IMR-90 (cell line): ENCODE measurements around the gene BRK1. TPM values are rescaled to one million over a fixed set of nuclear protein-coding genes. Genes with fewer than 3 reads are reported as not detected.

Experiments used
- ATAC-seq: fragments of 200-7000 bp; cut with Tn5 transposase; 2 replicates; pipeline ENCODE4 v1.9.1; 2020; ENCODE audit warnings: low read depth, mild to moderate bottlenecking, moderate library complexity
- BruUV-seq: library from RNA; stranded (reverse); fragments of 400-500 nt; replicated peaks from 2 replicates; lab custom pipeline; 2021; lab: Mats Ljungman, UMichigan
- CTCF ChIA-PET: fragments of 300-600 bp; formaldehyde crosslinking; extraction: SDS; loops from one replicate; lab custom pipeline; 2021; ENCODE audit warnings: antibody characterized with exemption; lab: Yijun Ruan, JAX
- POLR2A ChIA-PET: fragments of 300-600 bp; sonication (Branson Sonifier 250); formaldehyde crosslinking; loops from one replicate; lab custom pipeline; 2022; ENCODE audit warnings: antibody characterized with exemption; ENCODE audit not compliant: unreplicated experiment; lab: Charles Lee
- DNase-seq: peaks from one replicate; pipeline ENCODE4 v3.0.0; 2013
- H2AFZ ChIP-seq: replicated peaks from 2 replicates; pipeline ENCODE3; 2013; ENCODE audit warnings: low read length, mild to moderate bottlenecking; ENCODE audit not compliant: poor library complexity
- H2AK5ac ChIP-seq: 2 replicates; pipeline ENCODE4 v1.6.1; 2013; ENCODE audit warnings: low read depth, low read length, inconsistent platforms
- H2AK9ac ChIP-seq: replicated peaks from 2 replicates; pipeline ENCODE3; 2013; ENCODE audit warnings: mild to moderate bottlenecking, low read depth, low read length, moderate library complexity; ENCODE audit not compliant: poor library complexity
- H2BK120ac ChIP-seq: 2 replicates; pipeline ENCODE4 v1.6.1; 2013; ENCODE audit warnings: low read depth, low read length, inconsistent platforms
- H2BK15ac ChIP-seq: 3 replicates; pipeline ENCODE4 v1.6.1; 2013; ENCODE audit warnings: low read depth, low read length, inconsistent platforms
- H2BK20ac ChIP-seq: 2 replicates; pipeline ENCODE4 v1.6.1; 2013; ENCODE audit warnings: low read depth, mild to moderate bottlenecking, inconsistent platforms, low read length, moderate library complexity
- H2BK5ac ChIP-seq: 2 replicates; pipeline ENCODE4 v1.6.1; 2013; ENCODE audit warnings: mild to moderate bottlenecking, low read depth, low read length, inconsistent platforms; ENCODE audit not compliant: poor library complexity, severe bottlenecking
- H3K14ac ChIP-seq: replicated peaks from 2 replicates; pipeline ENCODE4 v1.6.1; 2013; ENCODE audit warnings: low read depth, low read length, inconsistent platforms
- H3K18ac ChIP-seq: 2 replicates; pipeline ENCODE4 v1.6.1; 2013; ENCODE audit warnings: low read depth, low read length, control low read depth
- H3K23ac ChIP-seq: 2 replicates; pipeline ENCODE4 v1.6.1; 2013; ENCODE audit warnings: low read depth, low read length, inconsistent platforms
- H3K27ac ChIP-seq: 2 replicates; pipeline ENCODE4 v1.5.1; 2013; ENCODE audit warnings: mild to moderate bottlenecking, control low read depth, low read length; ENCODE audit not compliant: insufficient read depth
- H3K27me3 ChIP-seq: 2 replicates; pipeline ENCODE4 v1.6.1; 2013; ENCODE audit warnings: low read length; ENCODE audit not compliant: control insufficient read depth, insufficient read depth
- H3K36me3 ChIP-seq: 2 replicates; pipeline ENCODE4 v1.6.1; 2013; ENCODE audit warnings: low read length, mixed read lengths; ENCODE audit not compliant: control insufficient read depth, insufficient read depth
- H3K4ac ChIP-seq: 2 replicates; pipeline ENCODE4 v1.6.1; 2013; ENCODE audit warnings: low read depth, low read length, inconsistent platforms
- H3K4me1 ChIP-seq: 2 replicates; pipeline ENCODE4 v1.6.1; 2013; ENCODE audit warnings: low read length, mixed read lengths; ENCODE audit not compliant: control insufficient read depth, insufficient read depth
- H3K4me2 ChIP-seq: 2 replicates; pipeline ENCODE4 v1.6.1; 2013; ENCODE audit warnings: low read depth, mild to moderate bottlenecking, control low read depth, low read length, moderate library complexity
- H3K4me3 ChIP-seq: 2 replicates; pipeline ENCODE4 v1.5.1; 2013; ENCODE audit warnings: low read depth, mild to moderate bottlenecking, control low read depth, low read length, moderate library complexity; ENCODE audit not compliant: insufficient read depth
- H3K56ac ChIP-seq: 2 replicates; pipeline ENCODE4 v1.6.1; 2013; ENCODE audit warnings: low read length, inconsistent platforms; ENCODE audit not compliant: insufficient read depth; ENCODE audit errors: extremely low read depth
- H3K79me1 ChIP-seq, 2 experiments: 2 replicates each; pipeline ENCODE4 v1.6.1; 2013; ENCODE audit warnings: low read length in 2 of 2, inconsistent platforms in 1 of 2, low read depth in 1 of 2
- H3K9ac ChIP-seq: 2 replicates; pipeline ENCODE4 v1.6.1; 2013; ENCODE audit warnings: low read depth, low read length, control low read depth
- H3K9me1 ChIP-seq: 2 replicates; pipeline ENCODE4 v1.6.1; 2013; ENCODE audit warnings: low read length, inconsistent platforms; ENCODE audit not compliant: insufficient read depth
- H3K9me3 ChIP-seq: 2 replicates; pipeline ENCODE4 v1.6.1; 2013; ENCODE audit warnings: low read length; ENCODE audit not compliant: control insufficient read depth, insufficient read depth
- H4K20me1 ChIP-seq: 2 replicates; pipeline ENCODE4 v1.6.1; 2013; ENCODE audit warnings: low read length, inconsistent platforms; ENCODE audit not compliant: insufficient read depth
- H4K5ac ChIP-seq: 2 replicates; pipeline ENCODE4 v1.6.1; 2013; ENCODE audit warnings: mild to moderate bottlenecking, low read depth, low read length, control low read depth
- H4K8ac ChIP-seq, 2 experiments: 2 replicates each; pipeline ENCODE4 v1.6.1; 2013; ENCODE audit warnings: low read depth in 2 of 2, low read length in 2 of 2, control low read depth in 1 of 2, inconsistent platforms in 1 of 2
- H4K91ac ChIP-seq: 2 replicates; pipeline ENCODE4 v1.6.1; 2013; ENCODE audit warnings: low read depth, low read length, inconsistent platforms; ENCODE audit not compliant: insufficient read depth
- BHLHE40 ChIP-seq: fragments of 150-350 bp; IDR thresholded peaks from 2 replicates; pipeline ENCODE4 v1.6.1; 2016; ENCODE audit warnings: mild to moderate bottlenecking, low read depth, low read length
- POLR2A ChIP-seq: IDR thresholded peaks from 2 replicates; pipeline ENCODE4 v1.6.1; 2012; ENCODE audit warnings: mild to moderate bottlenecking, low read depth, low read length
- WGBS, 2 experiments: methylation state at CpG; one replicate each; pipeline versions ENCODE4 v1.1.5 to v1.1.7; 2013; ENCODE audit warnings: missing lambda C conversion rate in 2 of 2; ENCODE audit not compliant: insufficient read length in 1 of 2; ENCODE audit errors: extremely low coverage in 2 of 2; 5-methylcytosine and 5-hydroxymethylcytosine counted together
- dilution Hi-C: fragments of 300-500 bp; cut with HindIII; formaldehyde crosslinking; loops from one replicate; pipeline ENCODE4 v1.14.3; 2018; ENCODE audit warnings: low sequenced_read_pairs; ENCODE audit not compliant: unreplicated experiment
- in situ Hi-C: fragments of 300-500 bp; cut with MboI; formaldehyde crosslinking; loops from 3 replicates; pipeline ENCODE4 v1.14.3; 2019; ENCODE audit warnings: low sequenced_read_pairs, inconsistent platforms, mixed read lengths
- intact Hi-C: fragments of 100-400 bp; cut with micrococcal nuclease; formaldehyde crosslinking; loops from 2 replicates; pipeline ENCODE4 v1.10.0; 2022
- polyA plus RNA-seq, 3 experiments: library from polyadenylated mRNA; depleted of rRNA; stranded (reverse); fragments of >200 nt; gene quantifications; 2 replicates each; pipeline ENCODE4 v1.2.3, GENCODE V29; 2012; ENCODE audit warnings: low replicate concordance in 1 of 3
- total RNA-seq: library from RNA; depleted of rRNA; stranded (reverse); fragments of >200 nt; gene quantifications from 2 replicates; pipeline ENCODE4 v1.2.3, GENCODE V29; 2012

BRK1 gene
- total and polyA plus RNA-seq, 2 of the 4 experiments (the other 2 are of a cell fraction) = 81.4 to 235 TPM

DNA sequence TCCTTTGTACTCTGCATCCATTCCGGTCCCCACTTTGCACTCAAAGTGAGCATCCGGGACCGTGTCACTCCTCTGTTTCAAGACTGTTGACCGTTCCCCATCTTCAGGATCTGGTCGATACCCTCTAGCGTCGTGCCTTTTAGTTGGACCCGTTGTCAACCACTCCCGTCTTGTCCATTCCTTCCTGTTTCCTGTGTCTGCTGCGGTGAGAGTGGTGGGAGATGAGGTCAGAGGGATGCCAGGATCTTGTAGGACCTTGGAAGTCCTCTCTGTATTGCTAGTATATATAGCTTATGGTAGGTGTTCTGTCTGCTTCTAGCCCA, 624 bp downstream of the BRK1 start:
- peak overlapping the region; percentile 94 for H3K9ac ChIP-seq
- H3K14ac ChIP-seq = peak overlapping the region; percentile 95
- no peak overlapping the region for H2BK20ac ChIP-seq
- peak overlapping the region; percentile 39; the same call in 1 of the 2 replicates for H4K5ac ChIP-seq
- no TSS peak for BruUV-seq
- H3K9me3 ChIP-seq = no peaks in the 10 kb centered on the region
- peak overlapping the region; percentile 96 for H2AFZ ChIP-seq
- no peaks in the 10 kb centered on the region; the same call in 1 of the 2 replicates for H3K36me3 ChIP-seq
- peak overlapping the region; percentile 97 for H3K4me2 ChIP-seq
- H3K79me1 ChIP-seq = peaks cover 15 to 33% of the 10 kb centered on the region in 2 experiments
- H3K9me1 ChIP-seq = 0 out of 2 replicates have a peak, but pooled peaks cover 7% of the 10 kb centered on the region
- intact Hi-C loops = loop anchor here (10.0 kb wide), 1 partner anchor 131 kb away; the partner anchor contains the start of gene EMC3
- H2AK9ac ChIP-seq = peak overlapping the region; percentile 94
- no peaks in the 10 kb centered on the region for H3K27me3 ChIP-seq
- H4K8ac ChIP-seq = peak overlapping the region; percentile 91 to 95
- peaks cover 39% of the 10 kb centered on the region for H4K20me1 ChIP-seq
- peak overlapping the region; percentile 97 for H2AK5ac ChIP-seq
- WGBS, 2 experiments = 0% methylated on average over 7 of the region's 10 CpGs; no CpG with 5 or more reads in 1 of the 2 experiments
- peak overlapping the region; percentile 72 for H2BK5ac ChIP-seq
- H4K91ac ChIP-seq = peak overlapping the region; percentile 76
- peak overlapping the region; percentile 88 for H3K27ac ChIP-seq
- dilution Hi-C loops = no loop called here
- H2BK15ac ChIP-seq = 0 out of 3 replicates have a peak overlapping the region, but pooled peaks have one; percentile 22
- H3K4ac ChIP-seq = peak overlapping the region; percentile 92
- in situ Hi-C loops = no loop called here
- POLR2A ChIA-PET = no interaction called here
- CTCF ChIA-PET = no interaction called here
- no peak overlapping the region for H2BK120ac ChIP-seq
- TF ChIP-seq BHLHE40 (no peak), POLR2A (peak; percentile 36)
- peak overlapping the region; percentile 99 for H3K23ac ChIP-seq
- peak overlapping the region; percentile 90 for H3K56ac ChIP-seq
- H3K4me1 ChIP-seq = peaks cover 2% of the 10 kb centered on the region; the same call in 1 of the 2 replicates
- DNase-seq = peak; percentile 54
- ATAC-seq = peak; percentile 39
- H3K4me3 ChIP-seq = peak overlapping the region; percentile 72
- no peak overlapping the region for H3K18ac ChIP-seq
